ENCODE measurements around the gene IL36G.

Gene IL36G

DNA sequence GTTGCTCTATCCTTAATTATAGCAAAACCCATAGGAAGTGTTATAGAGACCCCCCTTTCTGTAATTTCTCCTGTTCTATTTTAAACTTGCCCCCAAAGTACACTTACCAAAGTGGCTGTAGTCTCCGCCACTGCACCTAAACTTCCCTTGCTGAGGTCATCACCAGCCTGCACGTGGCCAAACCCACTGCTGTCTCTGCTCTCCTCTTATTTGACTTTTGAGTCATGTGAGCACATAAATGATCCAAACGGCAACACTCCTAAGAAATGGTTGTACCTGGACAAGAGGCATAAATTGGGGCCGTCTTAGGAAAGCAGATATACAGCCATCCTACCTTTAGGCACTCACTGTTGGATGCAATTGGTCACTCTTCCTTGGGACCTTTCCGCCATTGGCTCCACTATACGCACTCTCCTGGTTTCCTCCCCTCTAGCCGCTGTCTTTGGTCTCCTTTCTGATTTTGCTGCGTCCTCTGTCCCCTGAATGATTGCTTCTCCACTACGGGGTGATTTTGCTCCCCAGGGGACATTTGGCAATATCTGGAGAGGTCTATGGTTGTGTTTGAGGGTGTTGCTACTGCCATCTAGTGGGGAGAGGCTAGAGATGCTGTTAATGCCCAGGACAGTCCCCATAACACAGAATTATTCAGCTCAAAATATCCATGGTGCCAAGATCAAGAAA lies 19.2 kb upstream of the IL36G start:
- Mint-ChIP-seq H3K4me3 (no peak overlapping the region), H3K4me1 (ENCODE audit: low read depth) (no peaks in the 10 kb centered on the region), H3K36me3 (ENCODE audit: low read depth) (no peaks in the 10 kb centered on the region), H3K9me3 (no peaks in the 10 kb centered on the region), H3K27ac (no peak overlapping the region), H3K27me3 (peaks cover 5% of the 10 kb centered on the region)
- peak; percentile 38 for DNase-seq

DNA sequence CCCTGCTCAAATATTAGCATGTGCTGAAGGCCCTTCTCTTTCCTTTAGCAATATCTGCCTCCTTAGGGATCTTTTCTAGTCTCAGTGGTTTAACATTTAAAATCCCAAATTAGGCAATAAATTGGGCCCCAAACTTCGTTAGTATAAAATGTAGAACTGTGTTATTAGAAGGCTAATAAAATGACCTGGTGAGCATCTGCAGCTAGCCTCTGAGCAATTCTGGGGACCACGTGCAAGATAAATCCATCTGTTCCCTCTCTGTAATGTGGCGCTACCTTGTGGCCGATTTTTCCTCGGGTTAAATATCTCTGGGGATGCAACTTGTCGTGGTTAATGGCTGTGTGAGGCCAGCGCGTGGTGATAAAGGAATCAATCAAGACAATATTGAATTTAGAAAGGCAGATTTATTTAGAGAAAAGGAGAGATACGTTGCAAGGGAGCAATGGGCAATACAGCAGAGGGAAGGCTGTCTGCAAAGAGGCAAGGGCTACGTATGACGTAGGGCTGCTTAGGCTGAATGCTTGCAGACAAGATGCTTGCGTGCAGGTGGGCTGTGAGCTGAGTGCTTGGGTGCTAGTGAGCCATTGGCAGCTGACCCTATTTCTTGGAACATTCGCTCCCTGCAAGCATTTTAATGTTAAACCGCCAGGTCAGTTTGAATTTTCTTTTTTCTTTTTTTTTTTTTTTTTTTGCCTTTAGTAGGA lies 18.5 kb upstream of the IL36G start:
- Mint-ChIP-seq H3K4me3 (no peak overlapping the region), H3K27me3 (peaks cover 5% of the 10 kb centered on the region), H3K27ac (no peak overlapping the region), H3K4me1 (ENCODE audit: low read depth) (no peaks in the 10 kb centered on the region), H3K9me3 (no peaks in the 10 kb centered on the region), H3K36me3 (ENCODE audit: low read depth) (no peaks in the 10 kb centered on the region)
- DNase-seq: no peak

DNA sequence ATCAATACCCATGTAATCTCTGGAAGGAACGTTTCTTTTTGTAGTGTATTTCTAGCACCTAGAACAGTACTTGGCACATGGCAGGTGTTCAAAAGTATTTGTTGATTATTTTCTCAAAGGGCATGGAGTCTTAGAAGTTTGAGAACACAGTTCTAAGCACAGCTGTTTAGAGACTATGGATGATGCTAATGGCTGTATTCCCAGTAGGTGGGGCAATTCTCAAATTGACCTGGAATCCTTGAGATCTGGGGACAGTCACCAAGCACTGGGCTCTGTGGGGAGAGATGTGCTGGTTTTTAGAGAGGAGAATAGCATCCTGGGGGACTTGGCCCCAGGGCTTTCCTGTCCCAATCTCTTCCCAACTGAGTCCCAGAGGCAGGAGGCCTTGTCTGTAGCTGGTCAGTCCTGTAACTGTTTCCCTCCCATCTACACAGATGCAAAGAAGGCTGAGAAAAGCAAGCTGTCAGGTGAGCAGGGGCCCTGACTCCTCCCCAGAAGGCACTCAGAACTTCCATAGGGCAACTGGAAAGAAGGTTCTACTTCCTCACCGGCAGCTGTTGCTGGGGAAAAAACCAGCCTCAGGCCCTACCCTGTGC lies 17.5 kb upstream of the IL36G start:
- DNase-seq: no peak
- Mint-ChIP-seq H3K36me3 (ENCODE audit: low read depth) (no peaks in the 10 kb centered on the region), H3K4me3 (no peak overlapping the region), H3K27ac (no peak overlapping the region), H3K9me3 (no peaks in the 10 kb centered on the region), H3K27me3 (no peaks in the 10 kb centered on the region), H3K4me1 (ENCODE audit: low read depth) (no peaks in the 10 kb centered on the region)

DNA sequence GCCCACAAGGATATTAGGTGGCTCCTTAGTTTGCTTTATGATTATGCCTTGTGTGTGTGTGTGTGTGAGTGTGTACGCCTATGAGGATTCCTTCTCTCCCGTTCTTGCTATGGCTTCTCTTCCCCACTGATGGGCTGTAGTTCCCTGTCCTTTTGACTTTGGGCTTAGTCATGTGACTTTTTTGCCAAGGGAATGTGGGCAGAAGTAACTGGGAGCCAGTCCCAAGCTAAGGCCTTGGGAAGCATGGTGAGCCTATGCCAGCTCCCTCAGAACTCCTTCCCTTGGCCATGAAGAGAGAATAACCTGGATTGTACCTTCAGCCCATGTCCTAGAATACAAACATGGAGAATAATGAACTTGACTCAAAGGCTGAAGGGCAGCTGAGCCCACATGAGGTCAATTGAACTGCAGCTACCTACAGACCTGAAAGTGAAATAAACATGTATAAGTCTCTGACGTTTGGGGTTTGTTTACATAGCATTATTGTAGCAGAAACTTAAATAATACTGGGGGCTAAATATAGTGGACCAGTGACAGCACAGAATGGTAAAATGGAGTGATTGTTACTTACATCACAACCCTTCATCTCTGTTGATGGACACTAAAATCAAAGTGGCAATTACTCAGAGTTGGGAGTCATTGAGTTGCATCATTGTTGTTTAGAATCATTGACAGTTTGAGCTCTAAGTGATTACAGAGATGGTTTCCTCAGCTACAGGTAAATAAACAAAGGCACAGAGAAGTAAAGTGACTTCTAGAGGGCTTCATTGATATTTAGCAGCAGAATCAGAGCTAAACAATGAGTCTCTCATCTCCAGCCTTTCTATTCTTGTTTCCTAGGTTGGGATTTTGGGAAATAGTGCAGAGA lies 15.3 kb upstream of the IL36G start:
- Mint-ChIP-seq H3K4me1 (ENCODE audit: low read depth) (no peaks in the 10 kb centered on the region), H3K27me3 (no peaks in the 10 kb centered on the region), H3K36me3 (ENCODE audit: low read depth) (no peaks in the 10 kb centered on the region), H3K4me3 (no peak overlapping the region), H3K9me3 (no peaks in the 10 kb centered on the region), H3K27ac (no peak overlapping the region)
- no peak for DNase-seq

DNA sequence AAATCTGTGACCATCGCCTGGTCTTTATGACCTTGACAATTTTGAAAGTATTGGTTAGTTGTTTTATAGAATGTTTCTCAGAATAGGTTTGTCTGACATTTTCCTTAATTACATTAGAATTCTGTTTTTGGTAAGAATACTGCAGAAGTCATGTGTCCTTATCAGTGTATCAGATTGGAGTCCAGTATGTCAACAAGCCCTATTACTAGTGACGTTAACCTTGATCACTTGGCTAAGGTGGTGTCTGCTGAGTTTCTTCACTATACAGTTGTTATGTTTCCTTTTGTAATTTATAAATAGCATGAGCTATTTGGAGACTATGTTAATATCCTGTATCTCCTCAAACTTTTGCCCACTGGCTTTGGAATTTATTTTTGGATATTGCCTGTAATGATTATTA lies 10.8 kb upstream of the IL36G start:
- Mint-ChIP-seq H3K9me3 (no peaks in the 10 kb centered on the region), H3K4me3 (no peak overlapping the region), H3K27me3 (no peaks in the 10 kb centered on the region), H3K27ac (no peak overlapping the region), H3K4me1 (ENCODE audit: low read depth) (no peaks in the 10 kb centered on the region), H3K36me3 (ENCODE audit: low read depth) (no peaks in the 10 kb centered on the region)
- no peak for DNase-seq

DNA sequence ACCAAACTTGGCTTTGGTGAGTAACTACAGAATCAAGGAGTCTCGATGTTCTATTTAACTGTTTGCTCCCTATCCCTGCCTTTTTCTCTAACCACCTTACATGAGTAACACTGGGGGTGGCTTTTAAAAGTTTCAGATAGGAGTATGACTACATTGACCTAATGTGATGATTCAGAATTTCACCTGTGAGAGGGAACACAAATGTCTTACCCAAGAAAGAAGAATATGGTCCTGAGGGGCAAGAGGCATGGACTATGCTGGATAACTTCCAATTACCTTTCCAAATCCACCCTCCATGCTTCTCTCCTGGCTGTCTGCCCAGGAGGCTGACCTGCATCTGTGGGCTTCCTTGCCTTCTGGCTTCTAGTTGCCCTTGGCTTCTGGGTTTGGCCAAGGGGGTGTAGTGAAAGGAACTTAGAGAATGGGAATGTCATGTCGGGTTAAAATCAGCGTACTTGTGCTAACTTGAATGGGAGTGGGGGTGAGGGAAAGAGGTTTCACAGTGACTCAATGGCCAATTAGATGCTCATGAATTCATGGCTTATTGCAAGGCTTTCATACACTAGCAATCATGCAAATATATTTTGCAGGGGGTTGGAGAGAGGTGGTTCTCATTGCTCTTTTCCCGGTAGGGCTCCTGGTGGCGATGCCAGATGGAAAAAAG lies 5.3 kb upstream of the IL36G start:
- no peak for DNase-seq
- H3K4me1 Mint-ChIP-seq (ENCODE audit: low read depth): peaks cover 13% of the 10 kb centered on the region
- H3K36me3 Mint-ChIP-seq (ENCODE audit: low read depth): no peaks in the 10 kb centered on the region
- H3K4me3 Mint-ChIP-seq: no peak overlapping the region
- no peaks in the 10 kb centered on the region for H3K9me3 Mint-ChIP-seq
- H3K27me3 Mint-ChIP-seq: no peaks in the 10 kb centered on the region
- H3K27ac Mint-ChIP-seq: no peak overlapping the region

DNA sequence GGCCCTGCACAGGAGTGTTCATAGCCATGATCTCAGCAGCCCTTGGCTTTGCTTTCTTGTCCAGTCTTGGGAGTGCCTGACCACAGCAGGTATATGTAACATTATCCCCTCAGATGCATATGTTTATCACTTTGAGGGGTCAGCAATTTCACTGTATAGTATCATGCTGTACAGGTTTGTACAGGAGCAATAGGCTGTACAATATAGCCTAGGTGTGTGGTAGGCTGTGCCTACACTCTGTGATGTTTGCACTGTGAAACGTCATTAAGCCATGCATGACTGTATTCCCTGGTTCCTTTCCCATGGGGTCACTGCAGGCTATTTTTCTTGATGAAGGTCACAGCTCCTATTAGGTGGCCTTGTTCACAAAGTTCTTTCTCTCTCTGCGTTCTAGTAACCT lies 4.7 kb upstream of the IL36G start:
- Mint-ChIP-seq H3K4me3 (no peak overlapping the region), H3K27ac (no peak overlapping the region), H3K9me3 (no peaks in the 10 kb centered on the region), H3K27me3 (no peaks in the 10 kb centered on the region), H3K4me1 (ENCODE audit: low read depth) (peaks cover 17% of the 10 kb centered on the region), H3K36me3 (ENCODE audit: low read depth) (no peaks in the 10 kb centered on the region)
- no peak for DNase-seq

DNA sequence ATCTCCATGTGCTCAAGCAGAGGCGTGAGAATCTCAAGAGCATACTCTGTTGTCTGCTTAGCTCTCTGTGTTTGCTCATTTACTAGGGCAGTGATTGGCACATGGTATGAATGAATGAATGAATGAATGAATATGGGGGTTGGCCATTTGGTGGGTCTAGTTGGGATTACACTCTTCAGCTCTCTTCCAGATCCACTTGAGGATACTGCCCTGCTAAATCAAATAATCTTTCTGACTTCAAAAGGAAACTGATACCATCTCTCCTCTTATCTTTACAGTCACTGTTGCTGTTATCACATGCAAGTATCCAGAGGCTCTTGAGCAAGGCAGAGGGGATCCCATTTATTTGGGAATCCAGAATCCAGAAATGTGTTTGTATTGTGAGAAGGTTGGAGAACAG lies 1.9 kb downstream of the IL36G start:
- DNase-seq: no peak
- Mint-ChIP-seq H3K4me3 (no peak overlapping the region), H3K4me1 (ENCODE audit: low read depth) (peaks cover 23% of the 10 kb centered on the region), H3K36me3 (ENCODE audit: low read depth) (no peaks in the 10 kb centered on the region), H3K27ac (no peak overlapping the region), H3K9me3 (no peaks in the 10 kb centered on the region), H3K27me3 (no peaks in the 10 kb centered on the region)

DNA sequence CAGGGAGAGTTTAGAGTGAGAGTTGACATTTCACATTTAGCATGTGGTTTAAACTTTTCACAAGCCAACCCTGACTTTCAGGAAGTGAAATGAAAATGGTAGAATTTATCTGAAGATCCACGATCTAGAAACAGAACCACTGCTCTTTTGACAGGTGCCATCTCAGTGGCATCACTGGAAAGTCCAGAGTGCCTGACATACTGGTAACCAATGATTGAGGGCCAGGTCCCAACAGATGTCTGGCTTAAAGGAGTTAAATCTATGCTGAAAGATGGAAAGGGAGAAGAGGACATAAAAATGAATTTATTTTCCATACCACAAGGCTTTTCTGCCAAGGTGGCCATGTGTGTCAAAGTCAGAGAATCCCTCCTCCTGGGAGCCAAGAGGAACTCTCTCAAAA lies 2.7 kb downstream of the IL36G start:
- no peak for DNase-seq
- H3K36me3 Mint-ChIP-seq (ENCODE audit: low read depth): no peaks in the 10 kb centered on the region
- peak overlapping the region; percentile 55 for H3K27ac Mint-ChIP-seq

DNA sequence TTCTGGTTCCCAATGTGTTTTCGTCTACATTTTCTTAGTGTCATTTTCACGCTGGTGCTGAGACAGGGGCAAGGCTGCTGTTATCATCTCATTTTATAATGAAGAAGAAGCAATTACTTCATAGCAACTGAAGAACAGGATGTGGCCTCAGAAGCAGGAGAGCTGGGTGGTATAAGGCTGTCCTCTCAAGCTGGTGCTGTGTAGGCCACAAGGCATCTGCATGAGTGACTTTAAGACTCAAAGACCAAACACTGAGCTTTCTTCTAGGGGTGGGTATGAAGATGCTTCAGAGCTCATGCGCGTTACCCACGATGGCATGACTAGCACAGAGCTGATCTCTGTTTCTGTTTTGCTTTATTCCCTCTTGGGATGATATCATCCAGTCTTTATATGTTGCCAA lies 7.3 kb downstream of the IL36G start:
- H3K27me3 Mint-ChIP-seq: no peaks in the 10 kb centered on the region
- DNase-seq: peak; percentile 51
- peaks cover 18% of the 10 kb centered on the region for H3K4me1 Mint-ChIP-seq (ENCODE audit: low read depth)
- peak overlapping the region; percentile 74 for H3K27ac Mint-ChIP-seq
- H3K9me3 Mint-ChIP-seq: peaks cover 7% of the 10 kb centered on the region
- no peak overlapping the region for H3K4me3 Mint-ChIP-seq
- no peaks in the 10 kb centered on the region for H3K36me3 Mint-ChIP-seq (ENCODE audit: low read depth)

More for the DNA sequence above, 2.7 kb downstream of the IL36G start:
- H3K4me1 Mint-ChIP-seq (ENCODE audit: low read depth): peaks cover 29% of the 10 kb centered on the region
- no peaks in the 10 kb centered on the region for H3K9me3 Mint-ChIP-seq
- H3K4me3 Mint-ChIP-seq: no peak overlapping the region
- no peaks in the 10 kb centered on the region for H3K27me3 Mint-ChIP-seq

DNA sequence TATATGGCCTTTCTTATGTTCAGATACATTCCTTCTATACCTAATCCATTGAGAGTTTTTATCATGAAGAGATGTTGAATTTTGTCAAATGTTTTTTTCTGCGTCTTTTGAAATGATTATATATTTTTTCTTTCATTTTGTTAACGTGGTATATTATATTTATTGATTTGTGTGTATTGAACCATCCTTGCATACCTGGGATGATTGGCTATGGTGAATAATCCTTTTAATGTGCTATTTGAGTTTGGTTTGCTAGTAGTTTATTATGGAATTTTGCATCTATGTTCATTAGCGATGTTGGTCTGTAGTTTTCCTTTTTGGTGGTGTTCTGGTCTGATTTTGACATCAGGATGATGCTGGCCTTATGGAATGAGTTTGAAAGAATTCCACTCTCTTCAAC lies 11.8 kb downstream of the IL36G start:
- no peak for DNase-seq
- H3K4me3 Mint-ChIP-seq: no peak overlapping the region
- H3K9me3 Mint-ChIP-seq: peaks cover 18% of the 10 kb centered on the region
- peaks cover 19% of the 10 kb centered on the region for H3K4me1 Mint-ChIP-seq (ENCODE audit: low read depth)
- H3K27me3 Mint-ChIP-seq: no peaks in the 10 kb centered on the region
- no peak overlapping the region for H3K27ac Mint-ChIP-seq
- peaks cover 4% of the 10 kb centered on the region for H3K36me3 Mint-ChIP-seq (ENCODE audit: low read depth)

DNA sequence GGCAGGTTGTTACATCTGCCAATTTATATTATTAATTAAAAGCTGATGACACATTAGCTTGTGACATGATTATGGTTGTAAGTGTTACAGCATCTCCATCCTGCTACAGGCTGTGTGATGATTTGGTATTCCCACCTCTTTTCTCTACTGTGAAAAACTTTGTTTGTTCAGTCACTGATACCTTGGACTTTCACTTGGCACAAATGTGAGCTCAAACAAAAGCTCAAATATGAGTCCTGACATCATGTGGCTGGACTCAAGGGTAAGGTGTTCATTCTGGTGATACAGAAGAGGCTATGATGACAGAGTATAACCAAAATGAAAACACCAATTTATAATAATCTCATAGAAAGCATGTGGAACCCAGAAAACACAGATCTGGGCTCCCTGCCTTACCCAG lies 16.0 kb downstream of the IL36G start:
- H3K4me3 Mint-ChIP-seq: no peak overlapping the region
- H3K9me3 Mint-ChIP-seq: peaks cover 24% of the 10 kb centered on the region
- H3K4me1 Mint-ChIP-seq (ENCODE audit: low read depth): peaks cover 37% of the 10 kb centered on the region
- H3K36me3 Mint-ChIP-seq (ENCODE audit: low read depth): peaks cover 4% of the 10 kb centered on the region
- no peak overlapping the region for H3K27ac Mint-ChIP-seq
- no peaks in the 10 kb centered on the region for H3K27me3 Mint-ChIP-seq
- no peak for DNase-seq

DNA sequence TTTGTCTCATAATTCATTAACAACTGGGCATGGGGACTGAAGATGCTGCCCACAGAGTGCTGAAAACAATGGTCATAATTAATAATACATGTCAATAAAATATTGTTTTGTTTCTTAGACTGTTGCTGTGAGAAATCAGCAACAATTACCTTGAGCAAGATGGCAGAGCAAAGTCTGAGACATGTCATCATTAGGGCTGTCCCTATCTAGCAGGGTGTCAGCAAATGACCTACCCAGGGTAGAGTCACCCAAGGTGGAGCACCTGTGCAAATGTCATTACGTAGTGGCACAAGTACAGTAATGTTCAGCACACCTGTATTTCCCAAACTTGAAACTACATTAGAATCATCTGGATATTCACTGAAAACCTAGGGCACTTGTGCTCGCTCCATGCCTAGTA lies 16.8 kb downstream of the IL36G start:
- peaks cover 37% of the 10 kb centered on the region for H3K4me1 Mint-ChIP-seq (ENCODE audit: low read depth)
- H3K27me3 Mint-ChIP-seq: no peaks in the 10 kb centered on the region
- no peak for DNase-seq
- H3K9me3 Mint-ChIP-seq: peaks cover 26% of the 10 kb centered on the region
- no peak overlapping the region for H3K27ac Mint-ChIP-seq
- H3K36me3 Mint-ChIP-seq (ENCODE audit: low read depth): peaks cover 6% of the 10 kb centered on the region
- no peak overlapping the region for H3K4me3 Mint-ChIP-seq

DNA sequence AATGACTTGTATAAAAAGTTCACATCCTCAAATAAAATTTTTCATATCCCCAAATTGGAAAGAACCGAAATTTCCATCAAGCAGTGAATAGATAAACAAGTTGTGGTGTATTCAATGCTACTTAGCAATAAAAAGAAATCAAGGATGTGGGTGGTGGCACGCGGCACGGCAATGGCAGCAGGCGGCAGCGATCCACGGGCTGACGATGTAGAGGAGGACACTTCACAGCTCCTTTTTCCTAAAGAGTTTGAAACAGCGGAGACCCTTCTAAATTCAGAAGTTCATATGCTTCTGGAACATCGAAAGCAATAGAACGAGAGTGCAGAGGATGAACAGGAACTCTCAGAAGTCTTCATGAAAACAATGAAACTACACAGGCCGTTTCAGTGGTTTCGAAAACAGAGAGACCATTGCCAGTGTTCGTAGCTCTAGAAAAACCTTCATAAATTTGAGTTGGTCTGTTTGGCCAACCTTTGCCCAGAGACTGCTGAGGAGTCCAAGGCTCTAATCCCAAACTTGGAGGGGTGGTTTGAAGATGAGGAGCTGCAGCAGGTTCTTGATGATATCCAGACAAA lies 17.6 kb downstream of the IL36G start:
- Mint-ChIP-seq H3K4me3 (peak overlapping the region; percentile 67), H3K36me3 (ENCODE audit: low read depth) (peaks cover 9% of the 10 kb centered on the region), H3K27me3 (no peaks in the 10 kb centered on the region), H3K4me1 (ENCODE audit: low read depth) (peaks cover 37% of the 10 kb centered on the region), H3K9me3 (peaks cover 28% of the 10 kb centered on the region), H3K27ac (peak overlapping the region; percentile 63)
- no peak for DNase-seq
